Sigmoid colon (tissue), 7 donors: ENCODE measurements around the gene GBP7. TPM values are rescaled to one million over a fixed set of nuclear protein-coding genes. Genes with fewer than 3 reads are reported as not detected.

Experiments
- DNase-seq: peaks from one replicate; pipeline ENCODE4 v3.0.0-alpha.2; 2019
- H3K27ac ChIP-seq, 4 donors: fragments of 200-600 bp; sonication (generic); one replicate each; pipeline ENCODE4 v1.5.1; 2016 to 2019; ENCODE audit warnings: mild to moderate bottlenecking in 1 of 4
- H3K27me3 ChIP-seq, 3 donors: fragments of 200-600 bp; sonication (generic); one replicate each; pipeline ENCODE4 v1.5.1; 2019; ENCODE audit warnings: mild to moderate bottlenecking in 1 of 3
- H3K36me3 ChIP-seq, 4 donors: fragments of 200-600 bp; sonication (generic); one replicate each; pipeline ENCODE4 v1.5.1; 2016 to 2019
- H3K4me1 ChIP-seq, 4 donors: fragments of 200-600 bp; sonication (generic); one replicate each; pipeline ENCODE4 v1.5.1; 2017 to 2019
- H3K4me3 ChIP-seq, 4 donors: fragments of 200-600 bp; sonication (generic); one replicate each; pipeline ENCODE4 v1.5.1; 2017 to 2019; ENCODE audit warnings: mild to moderate bottlenecking in 2 of 4, moderate library complexity in 1 of 4
- H3K9me3 ChIP-seq, 4 donors: fragments of 200-600 bp in 3 of 4; sonication (generic) in 3 of 4; one replicate each; pipeline versions ENCODE4 v1.5.1 to v1.6.1; 2013 to 2019
- EP300 ChIP-seq, 4 donors: sonication (generic); formaldehyde crosslinking; IDR thresholded peaks; one replicate each; pipeline ENCODE4 v1.6.1; 2017; ENCODE audit warnings: antibody characterized with exemption in 4 of 4
- POLR2A ChIP-seq, 2 donors: fragments of 450-650 bp; IDR thresholded peaks; one replicate each; pipeline ENCODE4 v1.6.1; 2016; ENCODE audit warnings: antibody characterized with exemption in 2 of 2, mild to moderate bottlenecking in 2 of 2, moderate library complexity in 2 of 2
- POLR2AphosphoS5 ChIP-seq, 4 donors: sonication (generic); formaldehyde crosslinking; IDR thresholded peaks; one replicate each; pipeline ENCODE4 v1.6.1; 2017; ENCODE audit warnings: antibody characterized with exemption in 4 of 4
- WGBS, 2 donors: extraction: QIAGEN DNeasy Blood & Tissue Kit; methylation state at CpG; one replicate each; pipeline ENCODE4 v1.1.7; 2013; 5-methylcytosine and 5-hydroxymethylcytosine counted together
- intact Hi-C: fragments of 100-400 bp; cut with DNase I; formaldehyde crosslinking; loops from one replicate; pipeline ENCODE4 v1.15.1; 2023
- polyA plus RNA-seq, 3 donors: library from polyadenylated mRNA; stranded (reverse); fragments of 200-250 nt; gene quantifications; one replicate each; pipeline ENCODE4 v1.2.3, GENCODE V29; 2013
- total RNA-seq, 4 donors: library from RNA; depleted of rRNA; stranded (reverse); fragments of >200 nt; gene quantifications; one replicate each; pipeline ENCODE4 v1.1.0, GENCODE V29; 2016
- TF ChIP-seq, protein P1 (sequence below), 4 experiments: fragments of 450-650 bp in 3 of 4; fragments of 200-600 bp in 1 of 4; IDR thresholded peaks; one replicate each; pipeline ENCODE4 v1.5.1; 2016 to 2019; ENCODE audit warnings: antibody characterized with exemption in 4 of 4, mild to moderate bottlenecking in 3 of 4, moderate library complexity in 2 of 4
- donor health status: healthy with polysubstance abuse.
- donor health status: Bipolar disorder and iron deficiency.
- donor health status: healthy.

The GBP7 gene
- total and polyA plus RNA-seq, 7 donors, result 0.03 TPM; not detected in 6

DNA sequence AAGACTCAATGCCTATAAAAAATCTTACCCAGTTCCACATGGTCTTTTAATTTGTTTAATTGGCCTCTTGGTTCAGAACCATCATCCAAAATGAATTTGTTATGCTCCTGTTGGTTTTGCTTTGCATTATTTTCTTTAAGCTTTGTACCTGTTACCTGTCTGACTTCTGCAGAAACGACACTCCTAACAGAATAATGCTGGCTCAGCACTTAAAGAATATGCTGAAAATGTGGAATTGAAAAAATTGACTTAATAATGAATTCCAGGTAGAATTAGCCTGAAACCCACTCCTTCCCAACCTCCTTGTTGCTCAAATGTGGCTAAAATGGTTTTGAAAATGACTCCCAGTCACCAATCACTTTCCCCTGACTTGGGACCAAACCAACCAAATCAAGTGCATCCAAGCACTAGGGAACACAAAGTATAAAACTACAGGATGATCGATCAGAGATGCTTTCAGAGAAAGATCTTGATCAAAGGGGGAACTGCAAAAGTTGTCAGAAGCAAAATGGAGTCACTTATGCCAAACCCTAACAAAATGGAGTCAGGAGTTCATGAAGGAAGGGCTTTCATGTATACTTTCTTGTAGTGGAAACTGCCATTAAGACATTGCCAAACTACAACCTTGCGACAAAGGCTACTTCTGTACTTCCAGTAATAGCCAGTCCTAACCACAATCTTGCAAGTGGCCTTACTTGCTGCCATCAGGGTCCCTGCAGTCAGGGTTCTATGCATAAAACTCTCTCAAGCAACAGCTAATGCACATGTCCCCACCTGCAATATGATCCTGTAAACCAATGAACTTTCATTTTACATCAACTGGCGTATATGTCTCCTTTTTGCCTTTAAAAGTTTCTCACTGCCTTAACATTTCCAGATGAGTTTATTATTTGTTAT is 5.4 kb downstream of the GBP7 start:
- H3K9me3 ChIP-seq, result no peaks in the 10 kb centered on the region
- no peak overlapping the region for H3K4me3 ChIP-seq
- H3K4me1 ChIP-seq, result no peaks in the 10 kb centered on the region
- H3K36me3 ChIP-seq, result no peaks in the 10 kb centered on the region
- TF ChIP-seq EP300 (IDR thresholded peaks at IDR 0.05), result no peak
- TF ChIP-seq POLR2A (IDR thresholded peaks at IDR 0.05), result no peak
- no peak for TF ChIP-seq POLR2AphosphoS5 (IDR thresholded peaks at IDR 0.05)
- TF ChIP-seq, protein P1, sequence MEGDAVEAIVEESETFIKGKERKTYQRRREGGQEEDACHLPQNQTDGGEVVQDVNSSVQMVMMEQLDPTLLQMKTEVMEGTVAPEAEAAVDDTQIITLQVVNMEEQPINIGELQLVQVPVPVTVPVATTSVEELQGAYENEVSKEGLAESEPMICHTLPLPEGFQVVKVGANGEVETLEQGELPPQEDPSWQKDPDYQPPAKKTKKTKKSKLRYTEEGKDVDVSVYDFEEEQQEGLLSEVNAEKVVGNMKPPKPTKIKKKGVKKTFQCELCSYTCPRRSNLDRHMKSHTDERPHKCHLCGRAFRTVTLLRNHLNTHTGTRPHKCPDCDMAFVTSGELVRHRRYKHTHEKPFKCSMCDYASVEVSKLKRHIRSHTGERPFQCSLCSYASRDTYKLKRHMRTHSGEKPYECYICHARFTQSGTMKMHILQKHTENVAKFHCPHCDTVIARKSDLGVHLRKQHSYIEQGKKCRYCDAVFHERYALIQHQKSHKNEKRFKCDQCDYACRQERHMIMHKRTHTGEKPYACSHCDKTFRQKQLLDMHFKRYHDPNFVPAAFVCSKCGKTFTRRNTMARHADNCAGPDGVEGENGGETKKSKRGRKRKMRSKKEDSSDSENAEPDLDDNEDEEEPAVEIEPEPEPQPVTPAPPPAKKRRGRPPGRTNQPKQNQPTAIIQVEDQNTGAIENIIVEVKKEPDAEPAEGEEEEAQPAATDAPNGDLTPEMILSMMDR (IDR thresholded peaks at IDR 0.05), result no peak
- intact Hi-C loops, result no loop called here
- H3K27ac ChIP-seq, result no peak overlapping the region
- no peaks in the 10 kb centered on the region for H3K27me3 ChIP-seq
- 87 to 90% methylated on average over 4 of the region's 4 CpGs for WGBS, 2 donors
- DNase-seq, result no peak

DNA sequence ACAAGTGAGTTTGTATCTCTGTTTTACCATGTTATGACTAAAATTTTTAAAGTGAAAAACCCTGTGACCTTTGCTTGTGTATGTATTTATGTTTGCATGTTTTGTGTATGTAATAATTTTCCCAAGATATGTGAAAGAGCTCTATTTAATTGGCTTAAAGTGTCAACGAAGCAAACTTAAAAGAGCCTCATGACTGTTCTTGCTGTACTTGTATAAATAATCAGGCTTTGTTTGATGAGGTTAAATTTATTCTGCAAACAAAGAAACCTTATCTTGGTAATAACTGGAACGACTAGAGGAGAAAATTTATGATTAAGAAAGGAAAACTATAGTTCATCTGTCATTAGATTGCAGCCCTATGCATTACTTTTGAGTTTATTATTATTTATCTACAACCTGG is 6.6 kb downstream of the GBP7 start:
- intact Hi-C loops, result no loop called here
- Histone ChIP-seq H3K27me3 (no peaks in the 10 kb centered on the region), H3K27ac (no peak overlapping the region), H3K36me3 (no peaks in the 10 kb centered on the region), H3K4me1 (no peaks in the 10 kb centered on the region), H3K4me3 (no peak overlapping the region), H3K9me3 (no peaks in the 10 kb centered on the region)
- no peak for DNase-seq
- 16 to 52% methylated on average over 2 of the region's 2 CpGs for WGBS, 2 donors
- TF ChIP-seq, protein P1 (IDR thresholded peaks at IDR 0.05), result no peak
- TF ChIP-seq POLR2AphosphoS5 (IDR thresholded peaks at IDR 0.05) (no peak), EP300 (IDR thresholded peaks at IDR 0.05) (no peak), POLR2A (IDR thresholded peaks at IDR 0.05) (no peak)

DNA sequence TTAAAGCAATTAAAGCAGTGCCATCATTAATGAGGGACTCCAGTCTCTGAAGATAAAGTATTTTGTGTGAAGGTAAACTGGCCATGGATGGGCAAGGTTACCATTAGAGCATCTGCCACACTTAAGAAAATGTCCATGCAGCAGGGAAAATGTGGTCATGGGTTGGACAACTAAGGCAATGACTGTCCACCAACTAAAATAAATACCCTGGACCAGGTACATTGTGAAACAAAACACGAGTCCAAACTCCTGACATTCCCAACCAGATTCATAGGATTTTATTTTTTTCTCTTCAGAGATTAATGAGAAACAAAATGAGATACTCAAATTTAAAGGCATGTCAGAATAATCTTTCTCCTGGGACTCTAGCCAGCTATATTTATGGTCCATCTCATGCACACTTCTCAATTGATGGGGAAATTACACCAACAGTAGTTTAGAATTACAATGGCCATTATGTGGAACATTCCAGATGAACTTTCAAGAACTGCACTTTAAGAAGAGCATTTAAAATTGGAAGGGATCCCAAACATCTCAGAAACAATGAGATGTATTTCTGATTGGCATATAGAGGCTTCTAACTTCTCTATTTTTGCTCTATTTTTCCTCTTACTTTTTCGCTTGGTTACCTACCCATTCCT is 8.1 kb downstream of the GBP7 start:
- H3K4me1 ChIP-seq, result no peaks in the 10 kb centered on the region
- DNase-seq, result no peak
- no peak overlapping the region for H3K4me3 ChIP-seq
- H3K27me3 ChIP-seq, result no peaks in the 10 kb centered on the region
- H3K36me3 ChIP-seq, result no peaks in the 10 kb centered on the region
- intact Hi-C loops, result no loop called here
- H3K27ac ChIP-seq, result no peak overlapping the region
- H3K9me3 ChIP-seq, result no peaks in the 10 kb centered on the region
- 81 to 88% methylated on average over 2 of the region's 2 CpGs for WGBS, 2 donors
- TF ChIP-seq, protein P1 (IDR thresholded peaks at IDR 0.05), result no peak
- TF ChIP-seq EP300 (IDR thresholded peaks at IDR 0.05) (no peak), POLR2A (IDR thresholded peaks at IDR 0.05) (no peak), POLR2AphosphoS5 (IDR thresholded peaks at IDR 0.05) (no peak)

DNA sequence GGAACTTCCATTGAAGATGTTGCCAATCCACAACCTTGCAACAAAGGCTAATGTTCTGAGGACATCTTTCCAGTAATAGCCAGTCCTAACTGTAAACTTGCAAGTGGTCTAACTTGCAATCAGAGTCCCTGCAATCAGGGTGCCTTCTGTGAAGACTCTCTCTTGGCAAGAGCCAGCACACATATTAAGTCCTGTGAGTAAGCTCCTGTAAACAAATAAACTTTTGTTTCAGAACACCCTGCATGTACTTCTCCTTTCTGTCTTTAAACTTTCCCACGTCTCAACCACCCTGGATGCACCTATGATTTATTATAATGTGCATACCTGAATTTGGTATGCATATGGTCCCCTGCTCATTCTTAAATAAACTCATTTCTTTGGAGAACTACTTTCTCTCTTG is 9.1 kb downstream of the GBP7 start:
- H3K9me3 ChIP-seq, result no peaks in the 10 kb centered on the region
- no peak overlapping the region for H3K4me3 ChIP-seq
- intact Hi-C loops, result no loop called here
- H3K27me3 ChIP-seq, result no peaks in the 10 kb centered on the region
- H3K4me1 ChIP-seq, result no peaks in the 10 kb centered on the region
- H3K36me3 ChIP-seq, result no peaks in the 10 kb centered on the region
- 28 to 51% methylated on average over 1 of the region's 1 CpG for WGBS, 2 donors
- DNase-seq, result no peak
- TF ChIP-seq POLR2A (IDR thresholded peaks at IDR 0.05) (no peak), EP300 (IDR thresholded peaks at IDR 0.05) (no peak), POLR2AphosphoS5 (IDR thresholded peaks at IDR 0.05) (no peak)
- TF ChIP-seq, protein P1 (IDR thresholded peaks at IDR 0.05), result no peak
- H3K27ac ChIP-seq, result no peak overlapping the region
